GM13977 (cell line): ENCODE measurements around the gene BLVRB.

ENCODE experiments used
- DNase-seq: peaks from one replicate; pipeline ENCODE4 v3.0.0; 2012; ENCODE audit warnings: low spot score
- in situ Hi-C: fragments of 300-500 bp; cut with MboI; formaldehyde crosslinking; loops from one replicate; pipeline ENCODE4 v1.12.0; 2022; ENCODE audit warnings: low sequenced_read_pairs, low pct_unique_long_range_greater_than_20kb, mixed read lengths, inconsistent platforms; ENCODE audit not compliant: unreplicated experiment
- TF ChIP-seq, protein P1 (sequence below): IDR thresholded peaks from 2 replicates; pipeline ENCODE4 v1.5.1; 2012; ENCODE audit warnings: mild to moderate bottlenecking, control low read depth; ENCODE audit not compliant: insufficient read depth; ENCODE audit errors: extremely low read depth, missing control alignments

The BLVRB gene

DNA sequence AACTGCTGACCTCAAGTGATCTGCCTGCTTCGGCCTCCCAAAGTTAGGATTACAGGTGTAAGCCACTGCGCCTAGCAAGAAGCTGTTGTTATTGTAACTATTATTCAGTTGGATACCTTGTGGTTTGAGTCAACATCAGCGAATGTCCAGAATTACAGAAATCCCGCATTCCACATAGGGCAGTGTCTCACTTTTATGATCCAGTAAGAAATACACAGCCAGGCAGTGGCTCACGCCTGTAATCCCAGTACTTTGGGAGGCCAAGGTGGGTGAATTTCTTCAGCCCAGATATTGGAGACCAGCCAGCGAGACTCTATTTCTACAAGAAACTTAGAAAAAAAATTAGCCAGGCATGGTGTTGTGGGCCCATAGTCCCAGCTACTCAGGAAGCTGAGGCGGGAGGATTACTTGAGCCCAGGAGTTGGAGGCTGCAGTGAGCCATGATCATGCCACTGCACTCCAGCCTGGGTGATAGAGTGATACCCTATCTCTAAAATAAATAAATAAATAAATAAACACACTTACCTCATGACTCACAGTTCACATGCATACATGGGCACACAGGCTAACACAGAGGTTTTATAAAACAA lies 45.1 kb upstream of the BLVRB start:
- in situ Hi-C loops: no loop called here
- no peak for DNase-seq

DNA sequence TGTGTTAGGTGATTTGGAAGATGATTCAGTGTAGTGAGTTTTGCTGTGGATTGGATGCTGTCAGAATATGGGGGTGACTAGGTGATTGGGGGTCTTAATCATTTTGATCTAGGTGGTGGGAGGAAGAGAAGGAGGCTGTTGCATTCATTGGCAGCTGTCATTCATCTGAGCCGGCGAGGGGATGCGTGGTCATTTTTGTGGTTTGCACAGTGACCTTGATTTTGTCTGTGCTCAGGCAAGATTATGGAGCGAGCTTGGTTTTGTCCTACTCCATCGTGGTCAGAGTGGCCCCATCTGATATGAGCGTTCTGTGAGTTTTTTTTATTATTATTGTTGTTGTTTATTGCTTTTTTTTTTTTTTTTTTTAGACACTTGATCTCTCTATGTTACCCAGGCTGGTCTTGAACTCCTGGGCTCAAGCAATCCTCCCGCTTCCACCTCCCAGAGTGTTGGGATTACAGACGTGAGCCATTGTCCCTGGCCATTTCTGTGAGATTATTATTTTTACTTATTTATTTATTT lies 43.3 kb upstream of the BLVRB start:
- DNase-seq: no peak
- in situ Hi-C loops: no loop called here
- TF ChIP-seq, protein P1, sequence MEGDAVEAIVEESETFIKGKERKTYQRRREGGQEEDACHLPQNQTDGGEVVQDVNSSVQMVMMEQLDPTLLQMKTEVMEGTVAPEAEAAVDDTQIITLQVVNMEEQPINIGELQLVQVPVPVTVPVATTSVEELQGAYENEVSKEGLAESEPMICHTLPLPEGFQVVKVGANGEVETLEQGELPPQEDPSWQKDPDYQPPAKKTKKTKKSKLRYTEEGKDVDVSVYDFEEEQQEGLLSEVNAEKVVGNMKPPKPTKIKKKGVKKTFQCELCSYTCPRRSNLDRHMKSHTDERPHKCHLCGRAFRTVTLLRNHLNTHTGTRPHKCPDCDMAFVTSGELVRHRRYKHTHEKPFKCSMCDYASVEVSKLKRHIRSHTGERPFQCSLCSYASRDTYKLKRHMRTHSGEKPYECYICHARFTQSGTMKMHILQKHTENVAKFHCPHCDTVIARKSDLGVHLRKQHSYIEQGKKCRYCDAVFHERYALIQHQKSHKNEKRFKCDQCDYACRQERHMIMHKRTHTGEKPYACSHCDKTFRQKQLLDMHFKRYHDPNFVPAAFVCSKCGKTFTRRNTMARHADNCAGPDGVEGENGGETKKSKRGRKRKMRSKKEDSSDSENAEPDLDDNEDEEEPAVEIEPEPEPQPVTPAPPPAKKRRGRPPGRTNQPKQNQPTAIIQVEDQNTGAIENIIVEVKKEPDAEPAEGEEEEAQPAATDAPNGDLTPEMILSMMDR: no peak

More for the DNA sequence above, 45.1 kb upstream of the BLVRB start:
- TF ChIP-seq, protein P1: no peak

DNA sequence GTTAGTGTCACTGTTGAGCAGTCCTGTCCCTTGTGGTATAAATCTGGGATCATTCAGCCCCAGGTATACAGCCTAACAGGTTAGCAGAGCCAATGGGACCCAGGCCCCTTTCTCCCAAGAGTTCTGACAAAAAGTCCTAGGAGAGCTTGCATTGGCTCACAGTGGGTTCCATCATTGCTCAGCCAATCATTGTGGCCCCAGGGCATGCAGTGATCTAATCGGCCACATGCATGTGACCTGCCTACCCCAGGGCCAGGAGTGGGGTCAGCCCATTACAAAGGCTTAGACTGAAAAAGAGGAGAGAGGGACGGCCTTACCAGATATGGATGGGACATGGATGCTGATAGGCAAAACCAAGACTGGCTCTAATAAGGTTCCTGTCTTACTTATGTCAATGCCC lies 42.3 kb upstream of the BLVRB start:
- in situ Hi-C loops: no loop called here
- TF ChIP-seq, protein P1: no peak
- DNase-seq: no peak

DNA sequence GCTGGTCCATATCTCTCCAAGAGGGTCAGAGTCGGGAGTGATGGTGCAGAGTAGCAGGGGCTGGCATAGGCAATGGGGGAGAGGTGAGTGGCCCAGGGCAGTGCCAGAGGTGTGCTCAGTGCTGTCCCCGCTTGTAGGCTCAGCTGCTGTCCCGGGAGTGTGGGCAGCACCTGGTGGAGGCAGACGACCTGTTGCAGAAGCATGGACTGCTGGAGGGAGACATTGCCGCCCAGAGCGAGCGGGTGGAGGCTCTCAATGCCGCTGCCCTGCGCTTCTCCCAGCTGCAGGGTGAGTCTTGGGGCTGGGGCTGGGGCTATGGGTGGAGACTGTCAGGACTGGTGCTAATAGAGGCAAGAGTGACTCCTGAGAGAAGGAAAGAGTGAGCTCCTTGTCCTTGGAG lies 40.6 kb upstream of the BLVRB start:
- TF ChIP-seq, protein P1: no peak
- in situ Hi-C loops: no loop called here
- DNase-seq: no peak

DNA sequence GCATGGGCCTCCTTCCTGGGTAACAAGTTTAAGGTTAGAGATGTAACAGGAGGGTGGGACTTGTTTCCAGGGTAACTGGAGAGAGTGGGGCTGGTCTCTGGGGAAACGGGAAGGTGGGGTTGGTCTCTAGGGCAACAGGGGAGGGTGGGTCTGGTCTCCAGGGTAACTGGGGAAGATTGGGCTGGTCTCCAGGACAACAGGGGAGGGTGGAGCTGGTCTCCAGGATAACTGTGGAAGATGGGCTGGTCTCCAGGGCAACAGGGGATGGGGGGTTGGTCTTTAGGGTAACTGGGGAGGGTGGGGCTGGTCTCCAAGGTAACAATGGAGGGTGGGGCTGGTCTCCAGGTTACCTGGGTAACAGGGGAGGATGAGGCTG lies 37.8 kb upstream of the BLVRB start:
- in situ Hi-C loops: no loop called here
- TF ChIP-seq, protein P1: no peak
- DNase-seq: no peak

DNA sequence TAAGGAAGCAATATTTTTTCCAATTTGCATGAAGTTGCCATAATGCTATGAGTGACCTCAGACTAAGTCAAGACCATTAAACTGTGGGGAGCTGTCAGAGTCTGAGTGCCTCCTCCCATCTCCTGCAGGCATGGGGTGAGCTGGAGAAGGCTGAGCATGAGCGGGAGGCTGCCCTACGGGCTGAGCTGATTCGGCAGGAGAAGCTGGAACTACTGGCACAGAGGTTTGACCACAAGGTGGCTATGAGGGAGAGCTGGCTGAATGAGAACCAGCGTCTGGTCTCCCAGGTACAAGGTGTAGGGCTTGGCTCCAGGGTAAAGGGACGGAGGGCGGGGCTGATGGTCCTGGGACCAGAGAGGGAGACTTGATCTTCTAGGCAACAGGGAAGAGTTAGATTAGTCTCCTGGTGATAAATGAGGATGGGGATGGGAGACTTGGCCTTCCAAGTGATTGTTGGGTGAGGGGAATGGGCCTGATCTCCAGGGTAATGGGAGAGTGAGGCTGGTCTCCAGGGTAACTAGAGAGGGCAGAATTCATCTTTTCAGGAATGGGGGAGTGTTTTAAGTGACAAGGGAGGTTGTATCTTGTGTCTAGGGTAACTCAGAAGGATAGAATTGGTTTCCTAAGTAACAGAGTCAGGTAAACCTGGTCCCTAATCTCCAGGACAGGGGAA lies 37.2 kb upstream of the BLVRB start:
- DNase-seq: no peak
- TF ChIP-seq, protein P1: no peak
- in situ Hi-C loops: no loop called here
